ENCODE data around the gene KCNMA1. TPM values are rescaled to one million over a fixed set of nuclear protein-coding genes. Genes with fewer than 3 reads are reported as not detected.

Gene KCNMA1
- total RNA-seq, 1 experiment from 2014 or later, result not detected

- in situ Hi-C loops (cut with HindIII; ENCODE audit: low pct_unique_long_range_greater_than_20kb, low sequenced_read_pairs), result no loop called here
- no peak for DNase-seq (ENCODE audit: low read depth, low spot score)
These were observed 80.5 kb downstream of the KCNMA1 start for GRCh38 chr10:77556990-77557601.

GRCh38 chr10:77555591-77556212, 81.9 kb downstream of the KCNMA1 start:
- in situ Hi-C loops (cut with HindIII; ENCODE audit: low pct_unique_long_range_greater_than_20kb, low sequenced_read_pairs), result no loop called here
- no peak for DNase-seq (ENCODE audit: low read depth, low spot score)

DNA sequence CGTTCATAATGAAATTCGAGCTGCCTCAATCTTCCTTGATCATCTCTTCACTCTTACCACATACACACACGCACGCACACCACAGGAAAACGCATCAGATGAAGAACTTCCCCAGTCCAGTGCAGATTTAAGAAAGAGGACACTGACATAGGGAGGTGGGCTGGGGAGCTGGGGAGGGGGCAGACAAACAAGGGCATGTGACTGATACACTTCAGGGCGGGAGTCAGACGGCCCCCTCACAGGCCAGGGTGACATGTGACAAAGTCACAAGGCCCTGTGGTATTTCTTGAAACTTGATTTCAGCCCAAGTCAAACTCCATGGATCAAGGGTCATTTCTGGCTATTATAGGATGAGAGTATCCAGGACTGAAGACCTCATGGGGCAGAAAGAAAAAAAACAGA, 82.6 kb downstream of the KCNMA1 start:
- in situ Hi-C loops (cut with HindIII; ENCODE audit: low pct_unique_long_range_greater_than_20kb, low sequenced_read_pairs), result no loop called here
- no peak for DNase-seq (ENCODE audit: low read depth, low spot score)

DNA sequence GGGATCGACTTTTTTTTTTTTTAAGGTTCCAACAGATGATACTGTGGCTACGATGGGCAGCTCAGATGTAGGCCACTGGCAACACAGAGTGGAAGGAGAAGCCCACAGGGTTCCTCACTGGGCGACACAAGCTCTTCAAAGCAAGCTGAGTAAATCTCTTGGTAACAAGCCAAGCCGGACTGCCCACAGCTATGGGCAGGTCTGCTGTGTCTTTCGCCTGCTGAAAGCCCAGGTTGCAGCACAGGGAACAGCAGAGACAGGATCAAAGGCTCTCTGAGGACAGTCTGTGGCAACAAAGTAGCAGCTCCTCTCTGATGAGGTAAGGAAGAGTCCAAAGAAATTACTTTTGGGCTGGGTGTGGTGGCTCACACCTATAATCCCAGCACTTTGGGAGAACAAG, 83.6 kb downstream of the KCNMA1 start:
- in situ Hi-C loops (cut with HindIII; ENCODE audit: low pct_unique_long_range_greater_than_20kb, low sequenced_read_pairs), result no loop called here
- DNase-seq (ENCODE audit: low read depth, low spot score), result no peak

GRCh38 chr10:77553311-77553710, 84.3 kb downstream of the KCNMA1 start:
- in situ Hi-C loops (cut with HindIII; ENCODE audit: low pct_unique_long_range_greater_than_20kb, low sequenced_read_pairs), result no loop called here
- no peak for DNase-seq (ENCODE audit: low read depth, low spot score)

- in situ Hi-C loops (cut with HindIII; ENCODE audit: low pct_unique_long_range_greater_than_20kb, low sequenced_read_pairs), result no loop called here
- DNase-seq (ENCODE audit: low read depth, low spot score), result no peak
These were observed 85.4 kb downstream of the KCNMA1 start for GRCh38 chr10:77552252-77552651.

GRCh38 chr10:77550378-77550777, 87.2 kb downstream of the KCNMA1 start:
- in situ Hi-C loops (cut with HindIII; ENCODE audit: low pct_unique_long_range_greater_than_20kb, low sequenced_read_pairs), result no loop called here
- DNase-seq (ENCODE audit: low read depth, low spot score), result no peak

GRCh38 chr10:77548671-77549070, 88.9 kb downstream of the KCNMA1 start:
- DNase-seq (ENCODE audit: low read depth, low spot score), result no peak
- in situ Hi-C loops (cut with HindIII; ENCODE audit: low pct_unique_long_range_greater_than_20kb, low sequenced_read_pairs), result no loop called here

- no peak for DNase-seq (ENCODE audit: low read depth, low spot score)
- in situ Hi-C loops (cut with HindIII; ENCODE audit: low pct_unique_long_range_greater_than_20kb, low sequenced_read_pairs), result no loop called here
These were observed 89.5 kb downstream of the KCNMA1 start for GRCh38 chr10:77548157-77548556.

DNA sequence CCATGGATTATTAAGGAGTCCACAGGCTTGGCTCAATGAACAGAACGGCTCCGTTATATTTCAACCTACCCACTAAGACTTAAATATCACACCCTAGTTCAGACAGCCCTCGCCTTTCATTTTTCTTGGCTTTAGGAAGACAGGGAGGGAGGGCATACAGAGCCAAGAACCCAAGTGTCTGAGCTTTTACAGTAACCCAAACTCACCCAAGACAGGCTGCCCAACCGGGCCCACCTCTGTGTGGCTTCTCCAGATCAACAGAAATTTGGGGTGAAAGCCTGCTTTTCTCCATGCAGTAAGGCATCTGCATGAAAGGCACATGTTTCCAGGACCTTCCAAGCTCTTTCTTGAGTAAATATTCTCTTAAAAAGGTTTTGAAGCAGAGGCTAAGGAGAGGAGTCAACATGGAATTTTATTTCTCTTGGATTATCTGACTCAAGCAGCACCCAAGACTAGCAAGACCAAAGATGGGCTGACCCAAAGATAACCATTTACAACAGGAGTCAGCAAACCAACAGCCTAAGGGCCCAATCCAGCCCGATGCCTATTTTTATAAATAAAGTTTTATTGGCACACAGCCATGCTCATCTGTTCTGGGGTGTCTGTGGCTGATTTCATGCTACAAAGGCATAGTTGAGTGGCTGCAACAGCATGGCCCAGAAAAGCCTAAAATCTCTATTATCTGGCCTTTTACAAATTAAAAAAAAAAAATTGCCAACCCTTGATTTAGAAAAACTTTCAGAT, 90.1 kb downstream of the KCNMA1 start:
- in situ Hi-C loops (cut with HindIII; ENCODE audit: low pct_unique_long_range_greater_than_20kb, low sequenced_read_pairs), result no loop called here
- no peak for DNase-seq (ENCODE audit: low read depth, low spot score)

- in situ Hi-C loops (cut with HindIII; ENCODE audit: low pct_unique_long_range_greater_than_20kb, low sequenced_read_pairs), result no loop called here
- no peak for DNase-seq (ENCODE audit: low read depth, low spot score)
These were observed 91.6 kb downstream of the KCNMA1 start for GRCh38 chr10:77546042-77546441.

DNA sequence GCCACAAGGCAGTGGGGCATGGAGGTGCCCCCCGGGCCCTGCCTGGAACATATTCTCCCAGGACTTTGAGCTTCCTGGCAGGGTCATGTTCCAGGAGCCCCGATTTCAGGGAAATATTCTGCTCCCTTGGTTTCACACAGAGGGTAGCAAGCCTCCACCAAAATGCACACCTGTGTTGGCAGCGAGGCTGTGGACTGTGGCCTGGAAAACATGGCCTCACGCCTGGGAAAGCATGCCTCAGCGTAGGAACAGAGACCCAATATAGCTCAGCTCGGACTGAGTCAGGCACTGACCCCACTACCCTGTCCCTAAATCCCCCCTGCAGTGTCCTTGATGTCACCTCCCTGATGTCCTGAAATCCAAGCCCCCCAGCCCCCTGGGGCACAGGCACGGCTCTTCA, 92.0 kb downstream of the KCNMA1 start:
- no peak for DNase-seq (ENCODE audit: low read depth, low spot score)
- in situ Hi-C loops (cut with HindIII; ENCODE audit: low pct_unique_long_range_greater_than_20kb, low sequenced_read_pairs), result no loop called here

GRCh38 chr10:77544617-77545016, 93.0 kb downstream of the KCNMA1 start:
- in situ Hi-C loops (cut with HindIII; ENCODE audit: low pct_unique_long_range_greater_than_20kb, low sequenced_read_pairs), result no loop called here
- no peak for DNase-seq (ENCODE audit: low read depth, low spot score)

- DNase-seq (ENCODE audit: low read depth, low spot score), result no peak
- in situ Hi-C loops (cut with HindIII; ENCODE audit: low pct_unique_long_range_greater_than_20kb, low sequenced_read_pairs), result no loop called here
These were observed 94.8 kb downstream of the KCNMA1 start for GRCh38 chr10:77542710-77543259.

DNA sequence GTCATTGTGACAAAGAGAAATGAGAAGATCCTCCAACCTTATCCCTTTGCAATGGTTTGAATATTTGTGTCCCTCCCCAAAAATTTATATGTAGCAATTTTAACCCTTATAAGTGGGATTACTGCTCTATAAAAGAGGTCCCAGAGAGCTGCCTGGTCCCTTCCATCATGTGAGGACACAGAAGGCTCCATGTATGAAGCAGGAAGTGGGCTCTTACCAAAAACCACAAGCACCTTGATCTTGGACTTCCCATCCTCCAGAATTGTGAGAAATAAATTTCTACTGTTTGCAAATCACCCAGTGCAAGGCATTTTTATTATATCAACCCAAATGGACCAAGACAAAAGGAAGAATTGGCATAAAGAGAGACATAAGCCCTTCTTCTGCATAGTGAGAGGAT, 95.7 kb downstream of the KCNMA1 start:
- in situ Hi-C loops (cut with HindIII; ENCODE audit: low pct_unique_long_range_greater_than_20kb, low sequenced_read_pairs), result no loop called here
- DNase-seq (ENCODE audit: low read depth, low spot score), result no peak

GRCh38 chr10:77541247-77541646, 96.4 kb downstream of the KCNMA1 start:
- no peak for DNase-seq (ENCODE audit: low read depth, low spot score)
- in situ Hi-C loops (cut with HindIII; ENCODE audit: low pct_unique_long_range_greater_than_20kb, low sequenced_read_pairs), result no loop called here

DNA sequence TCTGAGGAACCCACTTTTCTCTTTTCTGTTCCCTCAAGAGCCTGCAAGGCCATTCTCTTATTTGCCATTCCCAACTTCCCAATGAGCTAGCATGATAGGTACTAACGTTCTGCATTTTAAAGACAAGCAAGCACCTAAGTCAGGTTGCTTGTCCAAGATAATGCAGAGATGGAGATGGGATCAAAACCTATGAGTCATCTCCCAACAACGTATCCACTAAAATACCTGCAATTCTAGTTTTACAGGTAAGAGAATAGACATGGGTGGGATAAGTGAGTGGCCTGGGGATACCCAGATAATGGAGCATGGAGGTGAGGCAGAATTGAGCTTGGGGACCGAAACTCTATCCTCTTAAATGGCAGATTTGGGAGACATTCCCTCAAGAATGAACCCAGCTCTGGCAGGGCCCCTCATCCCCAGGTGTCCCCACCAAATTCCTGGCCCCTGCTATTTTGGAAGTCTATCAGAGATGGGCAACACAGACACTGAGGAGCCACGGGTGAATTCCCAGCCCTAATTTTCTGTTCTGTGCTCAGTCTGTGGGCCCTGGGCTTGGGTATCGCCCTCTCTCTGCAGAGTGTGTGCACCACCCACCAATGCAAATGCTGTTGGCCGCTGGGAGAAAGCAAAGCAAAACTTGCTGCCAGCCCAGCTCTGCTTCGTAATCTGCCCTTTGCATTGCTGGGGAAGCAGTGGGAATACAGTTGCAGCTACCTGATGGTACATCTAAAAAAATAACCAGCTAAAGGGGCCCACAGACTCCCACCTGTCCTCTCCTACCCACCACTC, 98.3 kb downstream of the KCNMA1 start:
- in situ Hi-C loops (cut with HindIII; ENCODE audit: low pct_unique_long_range_greater_than_20kb, low sequenced_read_pairs), result no loop called here
- no peak for DNase-seq (ENCODE audit: low read depth, low spot score)

DNA sequence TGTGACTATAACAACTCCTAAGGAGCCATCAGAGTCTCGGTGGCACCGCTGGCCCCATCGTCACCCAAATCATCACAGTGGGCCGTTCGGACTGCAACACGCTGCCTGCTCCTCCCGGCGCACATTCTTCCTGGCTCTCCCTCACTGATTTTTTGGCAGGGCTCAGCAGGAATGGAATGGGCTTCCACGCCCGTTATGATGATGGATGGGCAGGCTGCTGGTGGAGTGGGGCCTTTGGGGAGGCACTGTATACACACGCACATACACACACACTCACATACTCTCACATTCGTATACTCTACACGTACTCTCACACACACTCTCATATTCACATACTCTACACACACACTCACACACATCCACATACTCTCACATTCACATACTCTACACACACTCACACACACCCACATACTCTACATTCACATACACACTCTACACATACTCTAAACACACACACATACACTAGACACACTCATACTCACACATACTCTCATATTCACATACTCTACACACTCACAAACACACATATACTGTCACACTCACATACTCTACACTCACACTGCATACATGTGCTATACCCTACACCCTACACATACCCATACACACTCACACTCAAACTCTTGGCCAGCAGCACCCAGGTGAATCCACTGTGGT, 99.8 kb downstream of the KCNMA1 start:
- no peak for DNase-seq (ENCODE audit: low read depth, low spot score)
- in situ Hi-C loops (cut with HindIII; ENCODE audit: low pct_unique_long_range_greater_than_20kb, low sequenced_read_pairs), result no loop called here
